SU-DHL-6 (cell line): ENCODE measurements around the gene NCKIPSD.

Experiments
- H2AFZ ChIP-seq: fragments of 200-600 bp; sonication (generic); 2 replicates; pipeline ENCODE4 v1.6.1; 2014; ENCODE audit warnings: low read depth, mild to moderate bottlenecking, moderate library complexity, mixed read lengths, antibody characterized with exemption, low read length; ENCODE audit not compliant: severe bottlenecking
- H3F3A ChIP-seq: fragments of 200-600 bp; shearing (Covaris generic); 2 replicates; pipeline ENCODE4 v1.6.0; 2016; ENCODE audit warnings: antibody characterized with exemption, mild to moderate bottlenecking; ENCODE audit not compliant: insufficient read depth
- H3K27ac ChIP-seq: fragments of 200-600 bp; sonication (generic); 2 replicates; pipeline ENCODE4 v1.5.1; 2016; ENCODE audit warnings: low read depth, mild to moderate bottlenecking, low read length, moderate library complexity, mixed read lengths
- H3K27me3 ChIP-seq: fragments of 200-600 bp; sonication (generic), shearing (Covaris generic); 2 replicates; pipeline ENCODE4 v1.6.0; 2014; ENCODE audit warnings: mild to moderate bottlenecking, low read length
- H3K36me3 ChIP-seq: fragments of 200-600 bp; sonication (generic); 2 replicates; pipeline ENCODE4 v1.6.1; 2014; ENCODE audit warnings: mild to moderate bottlenecking, low read length, mixed read lengths
- H3K4me2 ChIP-seq: fragments of 300-600, 200-600 bp; shearing (Covaris generic), sonication (generic); 2 replicates; pipeline ENCODE4 v1.6.0; 2014; ENCODE audit warnings: low read length, low read depth, mild to moderate bottlenecking; ENCODE audit not compliant: poor library complexity, severe bottlenecking
- H3K4me3 ChIP-seq: fragments of 200-600 bp; sonication (generic); 2 replicates; pipeline ENCODE4 v1.5.1; 2014; ENCODE audit warnings: antibody characterized with exemption, low read length, mild to moderate bottlenecking, mixed read lengths; ENCODE audit not compliant: insufficient read depth, poor library complexity, severe bottlenecking
- H3K79me2 ChIP-seq: fragments of 200-600 bp; sonication (generic); 2 replicates; pipeline ENCODE4 v1.6.1; 2014; ENCODE audit warnings: mild to moderate bottlenecking, low read length, moderate library complexity; ENCODE audit not compliant: insufficient read depth
- H3K9ac ChIP-seq: fragments of 200-600 bp; sonication (generic); 2 replicates; pipeline ENCODE4 v1.7.0; 2014; ENCODE audit warnings: mild to moderate bottlenecking, low read length
- H3K9me2 ChIP-seq: fragments of 200-600 bp; sonication (generic); replicated peaks from 2 replicates; pipeline ENCODE4 v1.6.1; 2014; ENCODE audit warnings: low read length; ENCODE audit not compliant: insufficient read depth
- H3K9me3 ChIP-seq: fragments of 200-600 bp; sonication (generic); 2 replicates; pipeline ENCODE4 v1.6.1; 2014; ENCODE audit warnings: low read length, mixed read lengths; ENCODE audit not compliant: insufficient read depth
- H4K20me1 ChIP-seq: fragments of 200-600 bp; sonication (generic); 2 replicates; pipeline ENCODE4 v1.6.1; 2014; ENCODE audit warnings: low read depth, mild to moderate bottlenecking, antibody characterized with exemption, low read length, moderate library complexity, mixed read lengths
- EZH2phosphoT487 ChIP-seq: fragments of 200-600 bp; sonication (generic), shearing (Covaris generic); conservative IDR thresholded peaks from 2 replicates; pipeline ENCODE4 v1.6.1; 2018; ENCODE audit warnings: mild to moderate bottlenecking, antibody characterized with exemption, low read length, moderate library complexity, mixed read lengths
- TF ChIP-seq, protein P1 (sequence below): fragments of 200-600 bp; sonication (generic); IDR thresholded peaks from one replicate; pipeline ENCODE4 v1.5.1; 2017; ENCODE audit warnings: antibody characterized with exemption, mild to moderate bottlenecking, low read length, moderate library complexity; ENCODE audit not compliant: insufficient read depth, poor library complexity, severe bottlenecking

The NCKIPSD gene

DNA sequence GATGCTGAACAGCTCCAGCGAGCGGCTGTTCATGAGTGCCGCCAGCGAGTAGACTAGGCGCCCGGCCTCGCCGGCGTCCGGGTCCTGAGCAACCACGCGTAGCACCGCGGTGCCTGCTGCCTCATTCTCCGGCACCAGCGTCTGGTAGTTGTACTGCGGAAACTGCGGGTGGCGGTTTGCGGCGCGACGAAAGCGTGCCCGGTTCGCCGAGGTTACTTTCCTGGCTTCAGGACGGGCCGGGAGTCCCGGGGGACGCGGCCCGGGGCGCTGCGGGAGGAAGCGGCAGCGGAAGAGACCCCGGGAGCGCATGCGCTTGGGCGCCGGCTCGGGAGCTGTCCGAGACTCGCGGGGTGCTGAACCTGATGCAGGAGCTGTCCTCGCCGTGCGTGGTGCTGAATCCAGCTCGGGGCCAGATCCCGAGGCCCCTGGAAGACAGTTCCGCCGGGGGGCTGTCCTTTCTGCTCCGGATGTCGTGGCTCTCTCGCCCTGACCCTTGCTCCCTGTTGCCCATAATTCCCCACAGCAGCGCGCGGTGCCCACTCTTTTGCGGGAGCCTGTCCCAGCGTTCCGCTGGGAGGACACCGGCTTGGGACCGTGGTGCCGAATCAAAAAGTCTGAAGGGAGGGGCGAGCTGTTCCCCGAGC is 24.1 kb downstream of the NCKIPSD start:
- Histone ChIP-seq H2AFZ (no peak overlapping the region), H3F3A (0 out of 2 replicates have a peak, but pooled peaks cover 6% of the 10 kb centered on the region), H3K36me3 (no peaks in the 10 kb centered on the region), H3K4me2 (no peak overlapping the region), H3K9ac (no peak overlapping the region), H3K27ac (no peak overlapping the region), H3K79me2 (no peaks in the 10 kb centered on the region), H3K4me3 (no peak overlapping the region), H4K20me1 (no peaks in the 10 kb centered on the region), H3K9me2 (no peaks in the 10 kb centered on the region), H3K27me3 (no peaks in the 10 kb centered on the region), H3K9me3 (no peaks in the 10 kb centered on the region)
- TF ChIP-seq, protein P1, sequence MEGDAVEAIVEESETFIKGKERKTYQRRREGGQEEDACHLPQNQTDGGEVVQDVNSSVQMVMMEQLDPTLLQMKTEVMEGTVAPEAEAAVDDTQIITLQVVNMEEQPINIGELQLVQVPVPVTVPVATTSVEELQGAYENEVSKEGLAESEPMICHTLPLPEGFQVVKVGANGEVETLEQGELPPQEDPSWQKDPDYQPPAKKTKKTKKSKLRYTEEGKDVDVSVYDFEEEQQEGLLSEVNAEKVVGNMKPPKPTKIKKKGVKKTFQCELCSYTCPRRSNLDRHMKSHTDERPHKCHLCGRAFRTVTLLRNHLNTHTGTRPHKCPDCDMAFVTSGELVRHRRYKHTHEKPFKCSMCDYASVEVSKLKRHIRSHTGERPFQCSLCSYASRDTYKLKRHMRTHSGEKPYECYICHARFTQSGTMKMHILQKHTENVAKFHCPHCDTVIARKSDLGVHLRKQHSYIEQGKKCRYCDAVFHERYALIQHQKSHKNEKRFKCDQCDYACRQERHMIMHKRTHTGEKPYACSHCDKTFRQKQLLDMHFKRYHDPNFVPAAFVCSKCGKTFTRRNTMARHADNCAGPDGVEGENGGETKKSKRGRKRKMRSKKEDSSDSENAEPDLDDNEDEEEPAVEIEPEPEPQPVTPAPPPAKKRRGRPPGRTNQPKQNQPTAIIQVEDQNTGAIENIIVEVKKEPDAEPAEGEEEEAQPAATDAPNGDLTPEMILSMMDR, result no peak
- TF ChIP-seq EZH2phosphoT487, result no peak

DNA sequence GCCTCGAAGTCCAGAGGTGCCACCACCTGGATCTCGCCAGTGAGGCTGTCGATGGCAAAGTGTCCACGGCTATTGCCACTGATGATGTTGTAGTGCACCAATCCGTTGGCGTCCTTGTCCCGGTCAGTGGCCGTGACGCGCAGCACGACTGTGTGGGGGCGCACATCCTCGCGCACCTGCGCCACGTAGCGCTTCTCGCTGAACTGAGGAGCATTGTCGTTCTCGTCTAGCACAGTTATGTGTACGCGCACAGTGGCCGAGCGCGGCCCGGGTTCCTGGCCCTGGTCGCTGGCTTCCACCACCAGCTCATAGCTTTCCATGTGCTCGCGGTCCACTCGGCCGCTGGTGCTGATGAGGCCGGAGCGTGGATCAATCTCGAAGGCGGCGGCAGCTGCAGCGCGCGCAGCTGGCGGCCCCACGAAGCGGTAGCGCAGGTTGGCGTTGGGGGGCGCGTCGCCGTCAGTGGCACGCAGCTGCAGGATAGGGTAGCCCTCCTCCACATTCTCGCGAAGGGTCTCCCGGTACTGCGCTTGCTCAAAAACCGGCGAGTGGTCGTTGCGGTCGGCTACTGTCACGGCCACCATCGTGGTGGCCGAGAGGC is 24.8 kb downstream of the NCKIPSD start:
- Histone ChIP-seq H3K27ac (no peak overlapping the region), H3K36me3 (no peaks in the 10 kb centered on the region), H2AFZ (no peak overlapping the region), H3K9me3 (no peaks in the 10 kb centered on the region), H4K20me1 (no peaks in the 10 kb centered on the region), H3K4me2 (no peak overlapping the region), H3K79me2 (no peaks in the 10 kb centered on the region), H3F3A (0 out of 2 replicates have a peak, but pooled peaks cover 6% of the 10 kb centered on the region), H3K27me3 (no peaks in the 10 kb centered on the region), H3K4me3 (no peak overlapping the region), H3K9ac (no peak overlapping the region), H3K9me2 (no peaks in the 10 kb centered on the region)
- no peak for TF ChIP-seq EZH2phosphoT487
- TF ChIP-seq, protein P1, result no peak

DNA sequence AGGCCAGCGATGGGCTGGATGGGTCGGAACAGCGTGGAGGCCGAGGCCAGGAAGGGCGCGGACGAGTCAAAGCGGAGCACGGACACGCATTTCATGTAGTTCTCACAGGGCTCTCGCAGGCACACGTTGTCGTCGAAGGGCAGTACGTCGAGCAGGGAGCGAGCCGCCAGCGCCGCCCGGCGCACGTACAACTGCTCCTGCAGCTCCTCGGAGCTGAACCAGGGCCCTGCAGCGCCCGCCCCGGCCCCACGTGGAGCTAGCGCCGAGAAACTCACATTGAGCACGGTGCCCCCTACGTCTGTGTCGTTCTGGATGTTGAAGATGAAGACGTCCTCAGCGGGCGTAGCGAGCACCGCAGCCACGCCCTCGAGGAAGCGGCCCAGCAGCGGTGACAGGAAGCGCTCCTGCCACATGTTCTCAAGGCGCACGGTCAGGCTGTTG is 28.9 kb downstream of the NCKIPSD start:
- Histone ChIP-seq H3K27me3 (no peaks in the 10 kb centered on the region), H3F3A (0 out of 2 replicates have a peak, but pooled peaks cover 6% of the 10 kb centered on the region), H3K9me3 (no peaks in the 10 kb centered on the region), H3K4me3 (no peak overlapping the region), H3K9me2 (no peaks in the 10 kb centered on the region), H3K27ac (no peak overlapping the region), H3K9ac (no peak overlapping the region), H4K20me1 (no peaks in the 10 kb centered on the region), H3K4me2 (peak overlapping the region; percentile 43), H3K36me3 (no peaks in the 10 kb centered on the region), H3K79me2 (no peaks in the 10 kb centered on the region), H2AFZ (no peak overlapping the region)
- TF ChIP-seq, protein P1, result no peak
- TF ChIP-seq EZH2phosphoT487, result no peak
